Stomach smooth muscle (tissue), 2 donors: ENCODE data around the gene PACSIN1.
"Not testable (repeated sequence)": the region's sequence is repeated elsewhere in the genome, so short reads cannot be mapped to it uniquely, and the experiment has no call there.

Experiments
- H3K27ac ChIP-seq: one replicate; pipeline ENCODE4 v1.7.0; 2013; ENCODE audit warnings: mild to moderate bottlenecking, low read length, inconsistent platforms
- H3K27me3 ChIP-seq, 2 donors: one replicate each; pipeline ENCODE4 v1.7.0; 2013; ENCODE audit warnings: low read length in 2 of 2; ENCODE audit not compliant: insufficient read depth in 2 of 2, control insufficient read depth in 1 of 2
- H3K36me3 ChIP-seq, 2 donors: one replicate each; pipeline ENCODE4 v1.7.0; 2013; ENCODE audit warnings: low read length in 2 of 2; ENCODE audit not compliant: control insufficient read depth in 2 of 2, insufficient read depth in 2 of 2
- H3K4me1 ChIP-seq: one replicate; pipeline ENCODE4 v1.7.0; 2013; ENCODE audit warnings: low read length; ENCODE audit not compliant: control insufficient read depth, insufficient read depth
- H3K4me3 ChIP-seq, 2 donors: one replicate each; pipeline ENCODE4 v1.7.0; 2013; ENCODE audit warnings: low read length in 2 of 2
- H3K9ac ChIP-seq, 2 donors: one replicate each; pipeline ENCODE4 v1.7.0; 2013; ENCODE audit warnings: low read length in 2 of 2, mild to moderate bottlenecking in 1 of 2
- H3K9me3 ChIP-seq, 2 donors: one replicate each; pipeline ENCODE4 v1.7.0; 2013; ENCODE audit warnings: low read length in 2 of 2; ENCODE audit not compliant: control insufficient read depth in 2 of 2
- donor health status: healthy.
- donor health status: Pancreatic carcinoma.

Gene PACSIN1

DNA sequence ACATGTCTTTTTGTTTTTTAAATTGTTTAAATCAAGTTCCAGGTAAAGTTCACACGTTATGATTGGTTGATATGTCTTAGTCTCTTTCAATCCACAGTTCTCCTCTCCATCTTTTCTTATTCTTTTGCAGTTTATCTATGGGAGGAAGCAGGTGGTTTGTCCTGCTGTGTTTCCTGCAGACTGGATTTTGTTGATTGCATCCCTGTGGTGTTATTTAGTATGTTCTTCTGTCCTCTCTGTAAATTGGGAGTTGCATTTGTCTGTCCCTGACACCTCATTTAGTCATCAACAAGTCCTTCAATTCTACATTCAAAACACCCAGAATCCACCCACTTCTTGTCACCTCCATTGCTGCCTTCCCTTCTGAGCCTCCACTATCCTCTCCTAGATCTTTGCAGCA, 8.1 kb downstream of the PACSIN1 start:
- no peak overlapping the region for H3K4me3 ChIP-seq
- H3K9me3 ChIP-seq: no peaks in the 10 kb centered on the region
- no peaks in the 10 kb centered on the region for H3K36me3 ChIP-seq
- H3K27me3 ChIP-seq: peaks cover 0 to 2% of the 10 kb centered on the region in 2 donors
- no peak overlapping the region for H3K27ac ChIP-seq
- no peaks in the 10 kb centered on the region for H3K4me1 ChIP-seq
- H3K9ac ChIP-seq: no peak overlapping the region

DNA sequence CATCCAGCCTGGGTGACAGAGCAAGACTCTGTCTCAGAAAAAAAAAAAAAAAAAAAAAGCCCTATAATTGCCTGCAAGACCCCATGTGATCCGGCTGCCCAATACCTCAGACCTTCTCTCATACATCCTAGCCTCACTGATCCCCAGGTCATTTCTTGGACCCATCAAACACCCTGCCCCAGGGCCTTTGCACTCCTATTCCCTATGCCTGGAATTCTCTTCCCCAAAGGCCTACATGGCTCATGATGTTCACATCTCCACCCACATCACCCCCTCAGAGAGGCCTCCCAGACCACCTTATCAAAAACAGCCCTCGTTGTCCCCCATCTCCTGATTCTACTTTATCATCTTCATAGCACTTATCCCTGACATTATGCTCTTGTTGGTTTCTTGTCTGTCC, 8.9 kb downstream of the PACSIN1 start:
- no peak overlapping the region for H3K4me3 ChIP-seq
- no peak overlapping the region for H3K9ac ChIP-seq
- peaks cover 0 to 2% of the 10 kb centered on the region in 2 donors for H3K27me3 ChIP-seq
- no peaks in the 10 kb centered on the region for H3K36me3 ChIP-seq
- no peaks in the 10 kb centered on the region for H3K4me1 ChIP-seq
- H3K27ac ChIP-seq: no peak overlapping the region
- no peaks in the 10 kb centered on the region for H3K9me3 ChIP-seq

DNA sequence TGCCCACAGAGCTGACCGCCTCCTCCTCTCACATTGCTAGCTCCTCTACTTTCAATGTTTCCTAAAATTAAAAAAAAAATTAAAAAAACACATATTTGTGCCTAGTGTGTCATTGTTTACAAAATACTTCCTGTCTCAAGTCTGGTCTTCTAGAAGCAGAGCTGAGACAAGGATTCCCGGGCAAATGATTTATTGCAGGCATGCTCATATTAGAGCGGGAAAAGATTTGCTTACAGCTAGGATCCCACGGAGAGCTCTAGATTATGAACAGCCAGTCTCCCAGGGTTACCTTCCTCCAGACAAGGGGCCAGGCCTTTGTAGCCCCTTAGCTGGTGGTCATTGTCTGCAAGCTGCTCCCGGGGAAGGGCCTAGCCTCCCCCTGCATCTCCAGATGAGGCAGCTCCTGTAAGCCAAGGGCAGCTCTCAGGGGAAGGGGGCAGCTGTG, 9.4 kb downstream of the PACSIN1 start:
- no peak overlapping the region for H3K4me3 ChIP-seq
- peaks cover 0 to 2% of the 10 kb centered on the region in 2 donors for H3K27me3 ChIP-seq
- H3K9me3 ChIP-seq: no peaks in the 10 kb centered on the region

GRCh38 chr6:34475767-34476328, 10.0 kb downstream of the PACSIN1 start:
- no peak overlapping the region for H3K9ac ChIP-seq
- no peaks in the 10 kb centered on the region for H3K9me3 ChIP-seq
- H3K36me3 ChIP-seq: no peaks in the 10 kb centered on the region
- H3K4me1 ChIP-seq: no peaks in the 10 kb centered on the region
- H3K27me3 ChIP-seq: peaks cover 0 to 2% of the 10 kb centered on the region in 2 donors
- no peak overlapping the region for H3K27ac ChIP-seq
- H3K4me3 ChIP-seq: no peak overlapping the region

More for the DNA sequence above, 9.4 kb downstream of the PACSIN1 start:
- Histone ChIP-seq H3K4me1 (no peaks in the 10 kb centered on the region), H3K27ac (no peak overlapping the region), H3K9ac (no peak overlapping the region), H3K36me3 (no peaks in the 10 kb centered on the region)

DNA sequence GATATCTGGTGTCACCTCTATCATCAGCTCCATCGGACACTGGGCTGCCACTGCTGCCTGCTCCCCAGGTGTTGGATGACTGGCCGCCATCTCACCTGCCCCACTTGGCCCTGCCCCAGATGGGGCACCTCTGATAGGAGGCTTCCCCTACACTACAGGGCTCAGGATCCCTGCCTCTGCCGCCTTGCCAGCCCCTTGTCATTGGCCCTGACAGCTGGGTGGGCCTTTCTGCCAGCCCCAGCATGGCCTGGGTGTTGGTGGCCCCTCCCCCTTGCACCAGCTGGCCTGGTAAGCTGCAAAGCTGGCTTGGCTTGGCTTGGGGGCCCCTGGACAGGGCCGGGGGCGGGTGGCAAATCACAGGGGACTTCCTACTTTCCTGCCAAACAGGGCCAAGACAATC, 10.6 kb downstream of the PACSIN1 start:
- H3K4me3 ChIP-seq: no peak overlapping the region
- H3K9ac ChIP-seq: no peak overlapping the region
- no peak overlapping the region for H3K27ac ChIP-seq
- no peaks in the 10 kb centered on the region for H3K9me3 ChIP-seq
- H3K36me3 ChIP-seq: no peaks in the 10 kb centered on the region
- peaks cover 0 to 2% of the 10 kb centered on the region in 2 donors for H3K27me3 ChIP-seq
- no peaks in the 10 kb centered on the region for H3K4me1 ChIP-seq

DNA sequence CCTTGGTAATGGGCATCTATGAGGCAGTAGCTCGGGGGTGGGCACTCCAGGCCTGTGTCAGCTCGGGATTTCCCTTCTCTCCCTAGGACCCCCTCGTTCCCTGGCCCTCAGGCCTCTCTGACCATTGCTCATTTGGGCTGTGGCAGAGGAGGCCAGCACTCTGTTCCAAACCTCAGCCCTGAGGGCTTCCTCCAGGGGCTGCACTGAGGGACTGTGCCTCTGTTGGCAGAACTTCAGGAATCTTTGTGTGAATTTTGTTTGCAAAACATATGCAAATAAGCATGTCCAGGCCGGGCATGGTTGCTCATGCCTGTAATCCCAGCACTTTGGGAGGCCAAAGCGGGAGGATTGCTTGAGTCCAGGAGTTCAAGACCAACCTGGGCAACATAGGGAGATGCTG, 11.0 kb downstream of the PACSIN1 start:
- Histone ChIP-seq H3K27ac (no peak overlapping the region), H3K9me3 (no peaks in the 10 kb centered on the region), H3K4me3 (no peak overlapping the region), H3K4me1 (no peaks in the 10 kb centered on the region), H3K9ac (no peak overlapping the region), H3K27me3 (peaks cover 0 to 2% of the 10 kb centered on the region in 2 donors), H3K36me3 (no peaks in the 10 kb centered on the region)

GRCh38 chr6:34478796-34479195, 12.9 kb downstream of the PACSIN1 start:
- H3K4me3 ChIP-seq: no peak overlapping the region
- H3K36me3 ChIP-seq: no peaks in the 10 kb centered on the region
- H3K9me3 ChIP-seq: no peaks in the 10 kb centered on the region
- H3K4me1 ChIP-seq: no peaks in the 10 kb centered on the region
- peaks cover 2% of the 10 kb centered on the region in 2 donors for H3K27me3 ChIP-seq
- no peak overlapping the region for H3K27ac ChIP-seq
- no peak overlapping the region for H3K9ac ChIP-seq

DNA sequence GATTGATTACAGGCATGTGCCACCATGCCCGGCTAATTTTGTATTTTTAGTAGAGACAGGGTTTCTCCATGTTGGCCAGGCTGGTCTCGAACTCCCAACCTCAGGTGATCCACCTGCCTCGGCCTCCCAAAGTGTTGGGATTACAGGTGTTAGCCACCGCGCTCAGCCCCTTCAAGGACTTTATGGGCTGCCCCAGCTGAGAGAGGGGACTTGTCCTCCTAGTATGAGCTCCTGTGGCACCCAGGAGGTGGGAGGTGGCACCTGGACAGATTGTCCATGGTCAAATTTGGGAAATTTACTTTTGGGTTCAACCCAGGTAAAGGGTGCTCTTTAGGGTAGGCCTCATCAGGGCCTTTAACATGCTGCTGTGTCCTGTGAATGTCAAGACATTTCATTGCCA, 17.9 kb downstream of the PACSIN1 start:
- not testable (repeated sequence) for H3K9me3 ChIP-seq, H3K4me3 ChIP-seq, H3K4me1 ChIP-seq, H3K36me3 ChIP-seq, H3K27me3 ChIP-seq, H3K27ac ChIP-seq, H3K9ac ChIP-seq

GRCh38 chr6:34484391-34484790, 18.5 kb downstream of the PACSIN1 start:
- peaks cover 0 to 2% of the 10 kb centered on the region in 2 donors for H3K27me3 ChIP-seq
- H3K27ac ChIP-seq: no peak overlapping the region
- no peaks in the 10 kb centered on the region for H3K4me1 ChIP-seq
- H3K4me3 ChIP-seq: no peak overlapping the region
- H3K9me3 ChIP-seq: no peaks in the 10 kb centered on the region
- no peak overlapping the region for H3K9ac ChIP-seq
- H3K36me3 ChIP-seq: no peaks in the 10 kb centered on the region

DNA sequence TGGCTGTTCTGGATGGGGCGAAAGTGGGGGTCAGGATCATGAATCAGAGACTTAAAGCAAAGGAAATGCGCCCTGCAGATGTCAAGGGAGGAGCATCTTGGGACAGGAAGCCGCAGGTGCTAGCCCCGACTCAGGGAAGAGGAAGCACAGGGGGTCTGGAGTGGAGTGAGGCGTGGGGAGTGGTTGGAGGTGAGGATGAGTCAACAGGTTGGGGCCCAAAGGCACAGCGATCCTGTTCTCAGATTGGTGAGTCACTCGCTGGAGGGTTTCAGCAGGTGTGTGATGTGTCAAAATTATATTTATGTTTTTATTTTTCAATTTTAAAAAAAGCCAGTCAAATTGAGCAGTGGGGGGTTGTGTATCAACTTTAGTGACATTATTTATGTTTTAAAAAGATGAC, 19.0 kb downstream of the PACSIN1 start:
- no peak overlapping the region for H3K27ac ChIP-seq
- no peaks in the 10 kb centered on the region for H3K36me3 ChIP-seq
- H3K9me3 ChIP-seq: no peaks in the 10 kb centered on the region
- no peak overlapping the region for H3K4me3 ChIP-seq
- H3K9ac ChIP-seq: no peak overlapping the region
- no peaks in the 10 kb centered on the region for H3K4me1 ChIP-seq
- peaks cover 0 to 2% of the 10 kb centered on the region in 2 donors for H3K27me3 ChIP-seq

- Histone ChIP-seq H3K27ac (no peak overlapping the region), H3K4me1 (no peaks in the 10 kb centered on the region), H3K9me3 (no peaks in the 10 kb centered on the region), H3K36me3 (no peaks in the 10 kb centered on the region), H3K4me3 (no peak overlapping the region), H3K9ac (no peak overlapping the region), H3K27me3 (peaks cover 0 to 2% of the 10 kb centered on the region in 2 donors)
Measured at GRCh38 chr6:34485321-34486060, 19.6 kb downstream of the PACSIN1 start.
